Measurements from ENCODE around the gene APCDD1L.
A peak's percentile ranks its signal among the peaks of the same experiment; 100 is the strongest.

Gene APCDD1L

DNA sequence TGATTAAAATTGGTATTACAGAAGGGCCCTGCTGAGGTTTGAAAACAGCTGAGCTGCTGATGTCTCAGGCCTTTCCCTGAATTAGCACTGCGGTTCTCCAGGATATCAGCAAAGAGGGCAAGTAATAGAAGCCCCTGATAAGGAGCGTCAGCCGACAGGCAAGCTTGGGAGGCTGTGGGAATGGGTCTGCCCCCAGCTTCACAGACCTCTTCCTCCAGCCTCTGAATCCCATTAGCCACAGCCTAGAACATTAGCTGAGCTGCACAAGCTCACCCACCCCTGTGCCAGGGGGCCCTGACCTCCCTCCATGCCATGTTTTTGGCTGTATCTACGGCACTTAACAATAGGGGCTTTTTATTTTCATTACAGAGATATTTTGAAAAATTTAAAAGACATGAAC lies 66.2 kb downstream of the APCDD1L start:
- peaks cover 56% of the 10 kb centered on the region for H3K36me3 ChIP-seq (ENCODE audit: insufficient read depth, low read length)
- H3K27me3 ChIP-seq (ENCODE audit: insufficient read depth, low read length), result no peaks in the 10 kb centered on the region
- H2AFZ ChIP-seq (ENCODE audit: low read length), result no peak overlapping the region
- TF ChIP-seq, protein P1, sequence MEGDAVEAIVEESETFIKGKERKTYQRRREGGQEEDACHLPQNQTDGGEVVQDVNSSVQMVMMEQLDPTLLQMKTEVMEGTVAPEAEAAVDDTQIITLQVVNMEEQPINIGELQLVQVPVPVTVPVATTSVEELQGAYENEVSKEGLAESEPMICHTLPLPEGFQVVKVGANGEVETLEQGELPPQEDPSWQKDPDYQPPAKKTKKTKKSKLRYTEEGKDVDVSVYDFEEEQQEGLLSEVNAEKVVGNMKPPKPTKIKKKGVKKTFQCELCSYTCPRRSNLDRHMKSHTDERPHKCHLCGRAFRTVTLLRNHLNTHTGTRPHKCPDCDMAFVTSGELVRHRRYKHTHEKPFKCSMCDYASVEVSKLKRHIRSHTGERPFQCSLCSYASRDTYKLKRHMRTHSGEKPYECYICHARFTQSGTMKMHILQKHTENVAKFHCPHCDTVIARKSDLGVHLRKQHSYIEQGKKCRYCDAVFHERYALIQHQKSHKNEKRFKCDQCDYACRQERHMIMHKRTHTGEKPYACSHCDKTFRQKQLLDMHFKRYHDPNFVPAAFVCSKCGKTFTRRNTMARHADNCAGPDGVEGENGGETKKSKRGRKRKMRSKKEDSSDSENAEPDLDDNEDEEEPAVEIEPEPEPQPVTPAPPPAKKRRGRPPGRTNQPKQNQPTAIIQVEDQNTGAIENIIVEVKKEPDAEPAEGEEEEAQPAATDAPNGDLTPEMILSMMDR (IDR thresholded peaks at IDR 0.05; ENCODE audit: low read length), result no peak
- no peak for TF ChIP-seq EZH2 (IDR thresholded peaks at IDR 0.05; ENCODE audit: borderline replicate concordance, low read length)
- no peak overlapping the region for H3K9ac ChIP-seq (ENCODE audit: low read length)
- no peaks in the 10 kb centered on the region; the same call in 1 of the 2 replicates for H3F3A ChIP-seq (ENCODE audit: insufficient read depth, low read length)
- H3K4me2 ChIP-seq (ENCODE audit: low read length), result no peak overlapping the region
- no peaks in the 10 kb centered on the region for H3K4me1 ChIP-seq (ENCODE audit: insufficient read depth, low read length, severe bottlenecking)
- H3K4me3 ChIP-seq (ENCODE audit: low read depth, low read length, poor library complexity, severe bottlenecking), result no peak overlapping the region
- H3K79me2 ChIP-seq (ENCODE audit: insufficient read depth, low read length), result no peaks in the 10 kb centered on the region
- no peaks in the 10 kb centered on the region for H3K9me2 ChIP-seq (ENCODE audit: low read depth, low read length)
- H4K20me1 ChIP-seq (ENCODE audit: insufficient read depth, low read length), result no peaks in the 10 kb centered on the region
- no peak overlapping the region for H3K27ac ChIP-seq (ENCODE audit: low read depth, low read length, poor library complexity, severe bottlenecking)
- peaks cover under 1% of the 10 kb centered on the region; the same call in 1 of the 2 replicates for H3K9me3 ChIP-seq (ENCODE audit: low read length)

DNA sequence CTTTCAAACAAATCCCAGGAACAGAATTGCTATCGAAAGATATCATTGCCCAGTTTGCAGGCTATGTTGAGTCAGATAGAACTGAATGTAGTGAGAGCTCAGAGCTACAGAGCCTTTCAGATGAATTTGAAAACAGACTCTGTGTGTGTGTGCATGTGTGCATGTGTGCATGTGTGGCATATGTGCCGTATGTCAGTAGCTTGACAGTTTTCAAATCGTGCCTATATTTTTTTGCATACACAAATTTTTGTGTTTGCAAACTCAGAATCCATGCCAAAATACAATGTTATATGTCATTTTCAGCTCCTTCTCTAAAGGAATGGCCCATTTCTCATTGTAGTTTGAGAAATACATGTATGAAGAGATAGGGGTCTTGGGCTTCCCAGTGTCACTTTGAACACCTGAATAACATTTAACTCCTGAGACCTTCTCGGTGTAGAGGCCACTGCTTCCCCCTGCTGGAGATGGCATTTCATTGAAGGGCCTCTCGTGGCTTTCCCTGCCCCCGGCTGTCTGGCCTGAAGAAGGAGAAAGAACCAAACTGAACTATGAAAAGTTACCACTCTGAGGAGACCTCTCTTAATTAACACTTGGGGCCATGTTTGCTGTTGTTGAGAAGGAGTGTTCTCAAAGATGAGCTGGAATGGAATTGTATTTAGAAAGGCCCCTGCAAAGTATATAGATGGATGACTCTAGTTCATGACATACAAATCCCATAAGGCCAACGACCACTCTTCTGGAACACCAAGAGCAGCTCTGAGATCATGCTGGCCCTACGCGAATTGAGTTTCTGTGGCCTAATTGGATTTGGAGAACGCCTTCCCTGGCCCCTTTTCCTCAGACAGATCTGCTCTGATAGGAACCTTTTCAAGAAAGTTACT lies 67.4 kb downstream of the APCDD1L start:
- Histone ChIP-seq H4K20me1 (ENCODE audit: insufficient read depth, low read length) (no peaks in the 10 kb centered on the region), H3K4me2 (ENCODE audit: low read length) (no peak overlapping the region), H3K27ac (ENCODE audit: low read depth, low read length, poor library complexity, severe bottlenecking) (no peak overlapping the region), H3K27me3 (ENCODE audit: insufficient read depth, low read length) (no peaks in the 10 kb centered on the region), H3K9ac (ENCODE audit: low read length) (no peak overlapping the region), H3K4me3 (ENCODE audit: low read depth, low read length, poor library complexity, severe bottlenecking) (no peak overlapping the region), H3K9me3 (ENCODE audit: low read length) (no peaks in the 10 kb centered on the region), H3K4me1 (ENCODE audit: insufficient read depth, low read length, severe bottlenecking) (no peaks in the 10 kb centered on the region), H3K9me2 (ENCODE audit: low read depth, low read length) (no peaks in the 10 kb centered on the region), H3F3A (ENCODE audit: insufficient read depth, low read length) (no peaks in the 10 kb centered on the region), H3K79me2 (ENCODE audit: insufficient read depth, low read length) (no peaks in the 10 kb centered on the region), H2AFZ (ENCODE audit: low read length) (no peak overlapping the region), H3K36me3 (ENCODE audit: insufficient read depth, low read length) (peaks cover 61% of the 10 kb centered on the region)
- TF ChIP-seq, protein P1 (IDR thresholded peaks at IDR 0.05; ENCODE audit: low read length), result peak; percentile 82
- TF ChIP-seq EZH2 (IDR thresholded peaks at IDR 0.05; ENCODE audit: borderline replicate concordance, low read length), result no peak

DNA sequence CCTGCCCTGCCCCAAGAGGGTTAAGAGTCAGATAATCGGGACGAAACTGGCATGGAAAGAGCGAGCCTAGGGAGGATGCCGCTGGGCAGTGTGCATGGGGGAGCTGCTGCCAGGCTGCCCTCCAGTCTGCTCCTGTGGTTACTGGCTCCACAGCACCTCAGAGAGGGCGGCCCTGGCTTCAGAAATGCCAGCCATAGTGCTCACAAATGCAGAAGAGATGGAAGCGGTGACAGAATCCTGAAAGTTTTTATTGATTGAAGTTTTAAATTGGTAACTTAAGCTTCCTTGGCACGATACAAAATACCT lies 68.3 kb downstream of the APCDD1L start:
- Histone ChIP-seq H3K79me2 (ENCODE audit: insufficient read depth, low read length) (no peaks in the 10 kb centered on the region), H3F3A (ENCODE audit: insufficient read depth, low read length) (no peaks in the 10 kb centered on the region), H3K27ac (ENCODE audit: low read depth, low read length, poor library complexity, severe bottlenecking) (no peak overlapping the region), H3K4me3 (ENCODE audit: low read depth, low read length, poor library complexity, severe bottlenecking) (no peak overlapping the region), H4K20me1 (ENCODE audit: insufficient read depth, low read length) (no peaks in the 10 kb centered on the region), H3K36me3 (ENCODE audit: insufficient read depth, low read length) (peaks cover 66% of the 10 kb centered on the region), H2AFZ (ENCODE audit: low read length) (no peak overlapping the region), H3K9me3 (ENCODE audit: low read length) (no peaks in the 10 kb centered on the region), H3K4me1 (ENCODE audit: insufficient read depth, low read length, severe bottlenecking) (no peaks in the 10 kb centered on the region), H3K9me2 (ENCODE audit: low read depth, low read length) (no peaks in the 10 kb centered on the region), H3K9ac (ENCODE audit: low read length) (no peak overlapping the region), H3K4me2 (ENCODE audit: low read length) (no peak overlapping the region), H3K27me3 (ENCODE audit: insufficient read depth, low read length) (no peaks in the 10 kb centered on the region)
- no peak for TF ChIP-seq EZH2 (IDR thresholded peaks at IDR 0.05; ENCODE audit: borderline replicate concordance, low read length)
- TF ChIP-seq, protein P1 (IDR thresholded peaks at IDR 0.05; ENCODE audit: low read length), result no peak
